HK-2 (cell line): ENCODE data around the gene MAP4K4.

Experiments
- DNase-seq: peaks from one replicate; pipeline ENCODE4 v3.0.0-alpha.2; 2018; ENCODE audit not compliant: unreplicated experiment

Gene MAP4K4

DNA sequence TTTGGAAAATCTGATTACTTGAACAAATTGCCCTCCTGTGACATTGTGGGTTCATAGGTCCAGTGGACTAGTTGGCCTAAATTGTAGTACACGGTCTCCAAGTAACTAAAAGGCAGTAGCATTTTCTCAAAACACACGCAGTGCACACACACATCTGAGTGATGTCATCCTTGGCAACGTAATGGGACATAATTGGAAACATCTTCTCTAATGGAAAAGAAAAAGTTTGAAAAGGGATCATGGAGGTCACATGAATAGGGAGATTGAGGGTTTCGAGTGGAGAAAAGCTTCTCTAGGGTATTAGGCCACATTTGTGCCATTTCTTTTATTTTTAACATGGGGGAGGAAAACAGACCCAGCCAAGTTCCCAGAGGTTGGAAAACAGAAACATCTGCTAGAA is 93.3 kb downstream of the MAP4K4 start:
- no peak for DNase-seq

DNA sequence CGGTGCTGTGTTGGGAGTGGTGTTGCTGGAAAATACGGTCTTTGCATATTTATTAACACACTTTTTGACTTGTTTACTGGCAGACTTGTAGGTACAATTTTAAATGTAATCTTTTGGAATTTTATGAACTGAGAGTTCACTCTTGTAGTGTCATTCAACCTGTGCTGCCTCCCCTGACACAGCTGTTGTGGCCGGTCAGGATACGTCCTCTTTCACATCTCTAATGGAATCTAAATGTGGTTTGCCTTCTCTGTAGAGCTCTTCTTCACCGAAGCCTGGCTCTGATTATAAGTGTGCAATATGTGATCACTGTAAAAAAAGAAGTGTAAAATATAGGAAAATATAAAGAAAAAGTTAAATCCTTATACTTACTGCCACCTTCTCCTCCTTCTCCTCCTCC is 94.7 kb downstream of the MAP4K4 start:
- DNase-seq: no peak

DNA sequence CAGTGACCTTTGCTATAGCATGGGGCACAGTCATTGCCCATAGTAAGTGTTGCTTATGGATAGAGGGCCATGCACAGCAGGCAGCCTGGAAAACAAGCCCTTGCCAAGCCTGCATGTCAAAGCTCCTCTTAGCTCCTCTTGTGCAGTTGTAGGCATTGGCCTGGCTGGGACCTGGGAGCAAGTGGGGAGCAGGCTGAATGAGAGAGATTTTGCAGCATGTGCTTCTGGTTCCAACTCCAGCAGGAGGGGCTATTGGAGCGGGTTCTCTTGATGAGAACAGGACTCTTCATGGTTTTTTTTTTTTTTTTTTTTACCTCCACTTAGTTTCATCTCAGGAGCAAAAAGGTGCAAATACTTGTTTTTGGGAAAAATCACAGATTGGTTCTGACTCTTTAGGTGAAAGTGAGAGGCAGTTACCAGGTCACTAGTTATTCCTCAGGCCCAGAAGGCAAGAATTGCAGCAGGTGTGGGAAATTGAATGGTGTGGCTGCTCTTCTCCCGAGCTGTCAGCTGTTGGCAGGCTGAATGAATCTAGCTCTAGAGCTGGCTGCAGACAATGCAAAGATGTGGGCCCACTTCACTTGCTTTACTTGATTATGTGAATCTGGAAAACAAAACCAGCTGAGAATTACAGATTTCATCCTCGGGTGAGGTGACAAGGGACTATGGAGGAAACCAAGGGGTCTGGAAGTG is 95.9 kb downstream of the MAP4K4 start:
- DNase-seq: no peak

DNA sequence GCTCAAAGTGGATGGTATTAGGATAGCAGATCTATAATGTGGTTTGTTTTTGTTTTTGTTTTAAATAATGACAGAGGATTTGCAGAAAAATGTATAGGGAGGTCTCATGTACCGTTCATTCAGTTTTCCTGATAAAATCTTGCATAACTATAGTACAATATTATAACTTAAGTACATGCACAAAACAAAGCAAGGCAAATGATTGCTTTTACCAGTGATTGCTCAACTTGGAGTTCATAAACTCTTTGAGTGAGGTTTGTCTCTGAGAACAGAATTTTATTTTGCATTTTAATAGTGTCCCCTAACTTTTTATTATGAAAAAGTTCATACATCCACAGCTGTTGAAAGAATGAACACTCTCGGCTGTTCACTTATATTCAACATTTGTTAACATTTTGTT is 96.6 kb downstream of the MAP4K4 start:
- DNase-seq: no peak

DNA sequence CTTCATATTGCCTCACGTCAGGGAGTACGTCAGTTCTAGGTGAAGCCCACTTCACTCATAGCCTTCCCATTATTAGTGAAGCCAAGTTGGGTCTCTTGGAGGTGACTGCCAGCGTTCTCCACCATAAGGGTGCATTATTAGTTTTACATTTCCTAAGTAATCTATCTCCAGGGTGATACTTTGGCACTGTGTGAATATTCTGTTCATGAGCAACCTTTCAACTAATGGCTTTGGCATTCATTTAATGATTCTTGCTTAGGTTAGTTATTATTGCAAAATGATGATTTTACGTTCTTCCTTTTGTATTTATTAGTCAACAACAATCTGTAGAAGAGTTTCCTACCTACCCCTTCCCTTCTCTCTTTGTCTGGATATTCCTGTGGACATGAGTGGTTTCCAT is 97.5 kb downstream of the MAP4K4 start:
- no peak for DNase-seq

- no peak for DNase-seq
Measured at GRCh38 chr2:101796825-101797600, 99.5 kb downstream of the MAP4K4 start.

DNA sequence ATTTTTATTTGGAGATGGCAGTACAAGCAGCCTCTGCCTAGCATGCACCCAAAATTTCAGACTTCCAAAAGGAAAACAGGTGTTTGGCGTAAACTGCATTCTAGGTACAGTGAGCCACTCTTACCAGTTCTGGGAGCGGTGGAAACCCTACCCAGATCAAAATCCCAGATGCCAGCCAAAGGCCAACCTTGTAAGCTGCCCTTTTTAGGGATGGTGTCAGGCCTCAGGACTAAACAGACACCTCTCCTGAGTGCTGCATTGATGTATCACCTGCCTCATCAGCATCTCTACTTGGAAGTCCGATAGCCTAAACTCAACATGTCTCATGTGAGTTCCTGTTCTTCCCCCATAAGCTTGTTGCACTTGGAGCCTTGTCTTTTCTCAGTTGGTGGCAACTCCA is 104.0 kb downstream of the MAP4K4 start:
- no peak for DNase-seq

DNA sequence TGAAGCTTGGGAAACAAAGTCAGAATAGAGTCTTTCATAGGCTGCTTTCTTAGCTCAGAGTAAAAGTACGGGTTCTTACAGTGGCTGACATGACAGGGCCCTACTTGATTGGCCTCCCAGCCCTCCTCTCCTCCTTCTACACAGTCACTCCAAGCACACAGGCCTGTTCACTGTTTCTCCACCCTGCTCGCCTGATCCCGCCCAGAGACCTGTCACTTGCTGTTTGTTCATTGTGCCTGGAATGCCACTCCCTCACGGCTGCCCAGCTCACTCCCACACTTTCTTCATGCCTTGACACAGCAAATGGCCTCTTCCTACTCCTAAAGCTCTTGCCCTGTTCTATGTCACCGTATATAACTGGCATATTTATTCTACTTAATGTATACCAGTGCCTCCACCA is 104.8 kb downstream of the MAP4K4 start:
- no peak for DNase-seq

DNA sequence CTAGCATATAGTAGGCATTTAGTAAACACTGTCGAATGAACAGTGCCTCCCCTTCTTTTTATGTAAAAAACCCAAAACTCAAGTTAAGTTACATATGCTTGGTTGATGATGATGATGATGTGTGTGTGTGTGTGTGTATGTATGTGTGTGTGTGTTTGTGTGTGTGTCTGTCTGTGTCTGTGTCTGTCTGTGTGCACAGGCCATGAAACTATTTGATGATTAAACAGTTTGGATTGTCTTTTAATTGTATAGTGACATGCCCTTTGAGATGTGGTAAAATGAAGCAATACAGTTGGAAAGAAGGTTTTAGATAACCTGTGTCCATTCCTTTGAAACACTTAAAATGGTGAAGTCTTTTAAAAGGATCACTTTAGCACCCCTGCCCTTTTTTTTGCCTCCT is 105.6 kb downstream of the MAP4K4 start:
- DNase-seq: peak; percentile 38

GRCh38 chr2:101803945-101804696 is 106.6 kb downstream of the MAP4K4 start:
- no peak for DNase-seq

DNA sequence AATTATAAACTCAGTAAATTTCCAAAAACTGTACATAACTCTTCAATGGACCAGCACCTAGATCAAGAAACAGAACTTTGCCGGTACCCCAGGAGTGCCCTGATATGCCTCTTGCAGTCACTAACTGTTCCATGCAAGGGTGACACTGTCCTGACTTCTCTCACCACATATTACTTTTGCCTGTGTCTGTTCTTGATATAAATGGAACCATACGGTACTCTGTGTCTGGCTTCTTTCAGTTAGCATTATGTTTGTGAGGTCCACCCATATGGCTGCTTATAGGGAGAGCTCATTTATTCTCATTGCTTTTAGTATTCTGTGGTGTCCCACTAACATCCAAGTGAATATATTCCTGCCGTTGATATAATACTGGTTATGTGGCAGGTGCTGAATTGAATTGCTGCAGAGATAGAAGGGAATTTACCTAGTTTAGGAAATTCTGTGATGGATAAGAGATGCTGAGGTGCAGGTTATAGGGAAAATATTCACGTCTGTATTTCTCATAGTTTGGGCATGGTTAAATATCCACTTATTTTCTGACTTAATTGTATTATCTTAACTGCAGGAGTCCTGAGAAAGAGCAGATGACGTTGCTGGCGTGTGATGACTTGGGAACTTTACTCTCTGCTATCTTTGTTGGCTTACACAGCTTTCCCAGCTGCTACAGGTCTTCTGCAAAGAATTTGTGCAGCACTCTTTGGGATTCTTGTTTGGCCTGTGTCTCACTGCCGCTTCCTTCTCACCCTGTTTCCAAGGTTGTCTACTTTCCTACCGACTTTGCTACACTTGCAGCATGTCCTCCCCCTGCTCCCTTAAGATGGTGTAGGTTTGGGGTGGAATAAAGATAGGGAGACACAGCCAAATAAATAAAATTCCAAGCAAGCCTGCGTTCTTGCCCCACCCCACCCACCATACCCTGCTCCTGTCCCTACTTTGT is 107.9 kb downstream of the MAP4K4 start:
- no peak for DNase-seq

DNA sequence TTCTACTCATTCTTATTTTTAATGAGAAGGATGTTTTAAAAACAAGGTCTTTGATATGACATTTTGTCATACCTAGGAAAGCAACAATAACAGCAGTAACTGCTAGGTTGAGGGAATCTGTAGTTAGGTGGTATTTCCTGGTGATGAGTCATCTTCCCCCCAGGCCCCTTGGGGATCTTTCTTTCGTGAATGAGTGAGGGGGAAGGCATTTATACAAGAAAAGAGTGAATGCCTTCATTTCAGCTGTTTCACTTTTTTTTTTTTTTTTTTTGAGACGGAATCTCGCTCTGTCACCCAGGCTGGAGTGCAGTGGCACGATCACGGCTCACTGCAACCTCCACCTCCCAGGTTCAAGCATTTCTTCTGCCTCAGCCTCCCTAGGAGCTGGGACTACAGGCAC is 108.6 kb downstream of the MAP4K4 start:
- DNase-seq: peak; percentile 27

DNA sequence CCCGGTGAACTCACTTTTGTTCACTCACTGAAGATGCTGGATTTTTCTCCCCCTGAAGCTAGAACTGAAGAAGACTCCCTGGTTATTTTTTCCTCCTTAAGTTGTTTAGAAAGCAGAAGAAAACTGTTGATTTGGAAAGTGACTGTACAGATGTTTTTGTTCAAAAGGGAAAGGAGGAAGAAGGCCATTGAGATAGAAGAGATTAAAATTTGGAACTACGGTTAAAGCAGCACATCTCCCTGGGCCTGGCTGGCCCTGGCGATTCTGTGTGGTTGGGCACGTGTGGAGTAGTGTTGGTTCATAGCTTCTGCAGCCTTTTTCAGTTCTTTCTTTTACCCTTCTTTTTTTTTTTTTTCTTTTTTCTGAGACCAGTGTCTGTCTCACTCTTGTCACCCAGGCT is 109.2 kb downstream of the MAP4K4 start:
- DNase-seq: no peak

DNA sequence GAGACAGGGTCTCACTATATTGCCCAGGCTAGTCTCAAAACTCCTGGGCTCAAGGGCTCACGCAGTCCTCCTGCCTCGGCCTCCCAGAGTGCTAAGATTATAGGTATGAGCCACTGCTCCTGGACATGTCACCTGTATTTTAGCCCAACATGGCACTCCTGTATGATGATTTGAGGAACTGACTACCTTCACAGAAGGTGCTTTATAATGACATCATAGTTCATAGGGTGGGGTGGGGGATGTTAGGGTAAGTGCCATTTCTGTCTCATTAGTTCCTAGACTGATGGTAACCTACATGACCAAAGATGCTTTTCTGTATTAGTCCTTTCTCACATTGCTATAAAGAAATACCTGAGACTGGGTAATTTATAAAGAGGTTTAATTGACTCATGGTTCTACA is 109.7 kb downstream of the MAP4K4 start:
- no peak for DNase-seq

DNA sequence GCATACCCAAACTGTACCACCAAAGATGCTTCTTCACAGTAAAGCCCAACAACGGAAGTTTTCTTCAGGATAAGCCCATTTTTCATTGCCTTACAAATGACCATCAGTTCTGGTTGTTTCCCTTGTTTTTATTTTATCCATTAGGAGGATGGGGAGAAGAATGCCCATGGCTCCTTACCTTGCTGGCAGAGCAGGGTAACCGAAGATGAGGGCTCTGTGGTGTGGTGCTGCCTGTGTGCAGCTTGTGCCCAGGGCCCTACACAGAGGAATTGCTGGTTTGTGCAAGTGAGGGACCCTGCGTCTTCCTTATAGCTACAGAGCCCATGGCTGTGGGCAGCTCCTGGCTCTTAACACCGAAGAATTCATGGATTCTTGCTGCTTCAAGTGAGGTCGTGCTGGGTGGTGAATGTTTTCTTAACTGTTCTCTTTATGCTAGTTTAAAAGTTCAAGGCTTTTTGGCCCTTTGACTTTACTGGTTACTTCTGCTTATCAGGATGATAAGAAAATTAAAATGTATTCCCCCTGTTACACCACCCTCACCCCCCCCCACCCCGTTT is 110.6 kb downstream of the MAP4K4 start:
- DNase-seq: no peak

GRCh38 chr2:101809698-101810097 is 112.2 kb downstream of the MAP4K4 start:
- DNase-seq: no peak

- no peak for DNase-seq
Measured at GRCh38 chr2:101811226-101812015, 113.9 kb downstream of the MAP4K4 start.

DNA sequence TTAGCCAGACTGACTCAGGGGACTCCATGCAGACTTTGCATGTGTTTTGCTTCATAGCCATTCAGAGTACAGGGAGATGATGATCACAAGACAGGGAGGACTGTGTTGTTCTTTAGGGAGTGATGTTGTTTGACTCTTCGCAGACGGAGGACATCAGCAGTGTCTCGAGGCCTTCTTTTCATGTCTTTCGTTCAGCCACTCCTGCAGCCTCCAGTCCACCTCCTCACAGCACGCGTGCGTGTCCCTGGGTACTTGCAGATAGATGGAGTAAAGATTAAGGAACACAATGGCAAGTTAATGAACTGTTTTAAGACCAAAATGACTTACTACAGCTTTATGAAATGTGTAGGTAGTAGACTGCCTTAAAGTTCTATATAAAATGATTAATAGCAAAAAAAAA is 114.7 kb downstream of the MAP4K4 start:
- no peak for DNase-seq

- no peak for DNase-seq
Measured at GRCh38 chr2:101814752-101815151, 117.2 kb downstream of the MAP4K4 start.

DNA sequence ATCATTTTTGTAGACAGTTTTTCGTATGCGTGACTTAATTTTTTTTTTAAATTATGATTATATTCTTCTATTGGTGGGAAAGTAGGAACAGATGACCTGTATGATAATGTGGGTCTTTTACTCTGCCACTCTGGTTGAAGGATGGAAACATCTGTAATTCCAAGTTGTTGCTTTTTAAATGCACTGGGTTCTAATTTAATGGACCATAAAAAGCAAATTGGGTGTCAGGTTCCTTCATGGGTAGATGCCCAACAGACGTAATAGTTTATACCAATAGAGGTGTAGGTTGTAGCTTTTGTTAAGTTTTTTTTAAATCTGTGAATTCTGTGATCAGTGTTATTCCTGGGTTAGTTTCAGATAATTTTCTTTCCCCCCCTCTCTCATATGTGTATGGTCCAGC is 117.6 kb downstream of the MAP4K4 start:
- no peak for DNase-seq
